ENCODE results near the gene POLR1G. TPM values are rescaled to one million over a fixed set of nuclear protein-coding genes. Genes with fewer than 3 reads are reported as not detected.
A peak's percentile ranks its signal among the peaks of the same experiment; 100 is the strongest.

The POLR1G gene
- total and polyA plus RNA-seq, 9 of the 15 experiments (the other 6 are each of a cell fraction or from before 2014, with no cell fraction given), result 3.0 to 50.1 (median 27.4) TPM

GRCh38 chr19:45440873-45441654 lies 34.6 kb downstream of the POLR1G start (continued):
- no peak for TF ChIP-seq KAT2B (IDR thresholded peaks at IDR 0.05; ENCODE audit: low read depth, low read length)
- TF ChIP-seq, protein P1, sequence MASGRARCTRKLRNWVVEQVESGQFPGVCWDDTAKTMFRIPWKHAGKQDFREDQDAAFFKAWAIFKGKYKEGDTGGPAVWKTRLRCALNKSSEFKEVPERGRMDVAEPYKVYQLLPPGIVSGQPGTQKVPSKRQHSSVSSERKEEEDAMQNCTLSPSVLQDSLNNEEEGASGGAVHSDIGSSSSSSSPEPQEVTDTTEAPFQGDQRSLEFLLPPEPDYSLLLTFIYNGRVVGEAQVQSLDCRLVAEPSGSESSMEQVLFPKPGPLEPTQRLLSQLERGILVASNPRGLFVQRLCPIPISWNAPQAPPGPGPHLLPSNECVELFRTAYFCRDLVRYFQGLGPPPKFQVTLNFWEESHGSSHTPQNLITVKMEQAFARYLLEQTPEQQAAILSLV (tag; IDR thresholded peaks at IDR 0.05), result no peak
- no peak for TF ChIP-seq RNF2 (IDR thresholded peaks at IDR 0.05)
- no peak for TF ChIP-seq NCOA2 (IDR thresholded peaks at IDR 0.05; ENCODE audit: partially characterized antibody in 2 of 2)
- TF ChIP-seq PHF21A (IDR thresholded peaks at IDR 0.05; ENCODE audit: borderline replicate concordance, low read depth), result 0 out of 2 replicates have a peak, but pooled peaks have one; percentile 44
- no peak for TF ChIP-seq DIDO1 (tag; IDR thresholded peaks at IDR 0.05; ENCODE audit: low read depth)
- TF ChIP-seq DPF2 (IDR thresholded peaks at IDR 0.05), result peak; percentile 58; the same call in 1 of the 2 replicates
- peak; percentile 3; the same call in 1 of the 2 replicates for TF ChIP-seq NFE2 (IDR thresholded peaks at IDR 0.05; ENCODE audit: low read depth)

DNA sequence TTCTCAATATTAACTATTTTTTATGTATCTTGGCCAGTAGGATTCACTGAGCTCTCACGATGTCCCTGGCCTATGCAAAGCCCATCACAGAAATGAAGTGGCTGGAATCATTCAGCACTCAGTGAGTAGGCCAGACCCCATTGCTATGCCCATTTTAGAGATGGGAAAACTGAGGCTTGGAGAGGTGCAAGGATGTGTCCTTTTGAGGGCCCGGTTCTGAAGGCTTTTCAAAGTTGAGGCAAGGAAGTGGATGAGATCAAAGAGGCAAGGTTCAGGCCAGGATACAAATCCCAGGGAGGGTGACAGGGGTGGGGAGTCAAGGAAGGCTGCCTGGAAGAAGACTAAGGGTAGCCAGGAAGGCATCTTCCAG lies 35.9 kb downstream of the POLR1G start:
- Histone ChIP-seq H2AFZ (ENCODE audit: low read depth, low read length) (no peak overlapping the region), H3K36me3 (ENCODE audit: control insufficient read depth, insufficient read depth, low read length) (no peaks in the 10 kb centered on the region), H3K9me1 (ENCODE audit: control insufficient read depth, insufficient read depth, low read length) (no peaks in the 10 kb centered on the region), H3K4me3 (no peak overlapping the region; the same call in 1 of the 2 replicates), H3K4me1 (replicated peaks in 1 of 2; ENCODE audit: control insufficient read depth in 2 of 2, insufficient read depth in 2 of 2, low read length in 2 of 2) (peaks cover 38 to 56% of the 10 kb centered on the region in 2 experiments), H3K4me2 (ENCODE audit: insufficient read depth, low read length) (peak overlapping the region; percentile 90), H3K27me3 (ENCODE audit: control insufficient read depth in 2 of 2, insufficient read depth in 2 of 2, low read length in 2 of 2) (no peaks in the 10 kb centered on the region), H4K20me1 (replicated peaks; ENCODE audit: control insufficient read depth, insufficient read depth, low read length) (0 out of 2 replicates have a peak, but pooled peaks cover 4% of the 10 kb centered on the region), H3K9me3 (replicated peaks; ENCODE audit: control insufficient read depth, insufficient read depth, low read depth, low read length) (no peaks in the 10 kb centered on the region), H3K79me2 (ENCODE audit: control insufficient read depth, insufficient read depth, low read length) (no peaks in the 10 kb centered on the region), H3K9ac (ENCODE audit: insufficient read depth in 1 of 2, low read depth in 2 of 2, low read length in 2 of 2) (peak overlapping the region in 1 of 2 experiments; percentile 17; a peak in 1 of 4 replicates), H3K27ac (ENCODE audit: extremely low read depth, low read depth, low read length) (peak overlapping the region; percentile 92)
- DNase-seq (ENCODE audit: extremely low read depth in 1 of 4, low spot score in 3 of 4), result no peak
- no TSS peak for BruUV-seq (replicated peaks)
- WGBS (ENCODE audit: insufficient coverage, low coverage, missing lambda C conversion rate), result 37% methylated on average over 2 of the region's 2 CpGs
- POLR2A ChIA-PET, result interaction anchor here (3.6 kb wide), 1 partner anchor 26 kb away, joined by 51 read pairs; the partner anchor contains the start of gene FOSB
- in situ Hi-C loops (cut with MboI) (loop anchor here (5.0 kb wide), 1 partner anchor 35 kb away; no protein-coding TSS in a partner anchor), intact Hi-C loops (cut with micrococcal nuclease) (loop anchor here (5.0 kb wide), 1 partner anchor 200 kb away; no protein-coding TSS in a partner anchor)
- FAIRE-seq, result no peak
- CTCF ChIA-PET (ENCODE audit: low intra/inter-chr PET ratio), result interaction anchor here (0.7 to 6.4 kb wide), 2 partner anchors 32 to 36 kb away, joined by 3 to 179 read pairs; no protein-coding TSS in a partner anchor
- ATAC-seq, result no peak
- TF ChIP-seq MITF (IDR thresholded peaks at IDR 0.05) (no peak), DACH1 (IDR thresholded peaks at IDR 0.05; ENCODE audit: partially characterized antibody) (no peak), BRD4 (IDR thresholded peaks at IDR 0.05) (peak; percentile 38; the same call in 1 of the 2 replicates), ZNF232 (CRISPR knock-in tag; IDR thresholded peaks at IDR 0.05) (0 out of 2 replicates have a peak, but pooled peaks have one; percentile 17), CBX1 (IDR thresholded peaks at IDR 0.05; ENCODE audit: low read depth) (peak; percentile 98), MIER1 (IDR thresholded peaks at IDR 0.05; ENCODE audit: low read depth) (peak; percentile 28; the same call in 1 of the 2 replicates), SMAD1 (IDR thresholded peaks at IDR 0.05; ENCODE audit: low read depth, low read length, partially characterized antibody) (no peak)
- TF ChIP-seq, protein P2, sequence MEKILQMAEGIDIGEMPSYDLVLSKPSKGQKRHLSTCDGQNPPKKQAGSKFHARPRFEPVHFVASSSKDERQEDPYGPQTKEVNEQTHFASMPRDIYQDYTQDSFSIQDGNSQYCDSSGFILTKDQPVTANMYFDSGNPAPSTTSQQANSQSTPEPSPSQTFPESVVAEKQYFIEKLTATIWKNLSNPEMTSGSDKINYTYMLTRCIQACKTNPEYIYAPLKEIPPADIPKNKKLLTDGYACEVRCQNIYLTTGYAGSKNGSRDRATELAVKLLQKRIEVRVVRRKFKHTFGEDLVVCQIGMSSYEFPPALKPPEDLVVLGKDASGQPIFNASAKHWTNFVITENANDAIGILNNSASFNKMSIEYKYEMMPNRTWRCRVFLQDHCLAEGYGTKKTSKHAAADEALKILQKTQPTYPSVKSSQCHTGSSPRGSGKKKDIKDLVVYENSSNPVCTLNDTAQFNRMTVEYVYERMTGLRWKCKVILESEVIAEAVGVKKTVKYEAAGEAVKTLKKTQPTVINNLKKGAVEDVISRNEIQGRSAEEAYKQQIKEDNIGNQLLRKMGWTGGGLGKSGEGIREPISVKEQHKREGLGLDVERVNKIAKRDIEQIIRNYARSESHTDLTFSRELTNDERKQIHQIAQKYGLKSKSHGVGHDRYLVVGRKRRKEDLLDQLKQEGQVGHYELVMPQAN (IDR thresholded peaks at IDR 0.05; ENCODE audit: borderline replicate concordance), result peak; percentile 49; the same call in 1 of the 2 replicates

Data from K562 (cell line).